K562 (cell line): ENCODE data around the gene S100A2.

Experiments used
- ATF3 ChIP-seq, 2 experiments: fragments of 450-650 bp in 1 of 2; sonication (generic) in 1 of 2; formaldehyde crosslinking in 1 of 2; IDR thresholded peaks in 1 of 2; conservative IDR thresholded peaks in 1 of 2; 2 replicates each; pipeline versions ENCODE4 v1.6.1 to v1.8.1; 2016 to 2023; ENCODE audit warnings: mild to moderate bottlenecking in 2 of 2, moderate library complexity in 2 of 2, inconsistent platforms in 1 of 2, missing genetic modification reagents in 1 of 2
- BHLHE40 ChIP-seq: IDR thresholded peaks from 2 replicates; pipeline ENCODE4 v1.6.1; 2011; ENCODE audit warnings: low read length, improper control_type of control experiment
- CHD7 ChIP-seq: fragments of 200-600 bp; sonication (generic); IDR thresholded peaks from one replicate; pipeline ENCODE4 v1.6.1; 2012; ENCODE audit warnings: mild to moderate bottlenecking, low read depth, low read length, inconsistent platforms
- CTCF ChIP-seq, 3 experiments: IDR thresholded peaks in 2 of 3; conservative IDR thresholded peaks in 1 of 3; 2 replicates each; pipeline ENCODE4 v1.5.1; 2011 to 2012; ENCODE audit warnings: low read length in 3 of 3, mild to moderate bottlenecking in 3 of 3, control low read depth in 2 of 3, improper control_type of control experiment in 1 of 3, inconsistent platforms in 1 of 3, low read depth in 1 of 3, mixed read lengths in 1 of 3, moderate library complexity in 1 of 3; ENCODE audit not compliant: insufficient read depth in 2 of 3
- ETV6 ChIP-seq, 3 experiments: fragments of 150-350 bp in 1 of 3; sonication (generic) in 1 of 3; formaldehyde crosslinking in 1 of 3; IDR thresholded peaks; 2 replicates each; pipeline versions ENCODE4 v1.6.1 to v1.8.0; 2014 to 2022; ENCODE audit warnings: borderline replicate concordance in 2 of 3, low read depth in 2 of 3, antibody characterized with exemption in 1 of 3, low read length in 1 of 3, mild to moderate bottlenecking in 1 of 3, missing genetic modification reagents in 1 of 3
- IRF2 ChIP-seq: sonication (generic); formaldehyde crosslinking; IDR thresholded peaks from 2 replicates; pipeline ENCODE4 v1.8.1; 2022; ENCODE audit warnings: mild to moderate bottlenecking, missing genetic modification reagents
- NFIC ChIP-seq: fragments of 450-650 bp; IDR thresholded peaks from 2 replicates; pipeline ENCODE4 v1.6.1; 2017; ENCODE audit warnings: mild to moderate bottlenecking, inconsistent platforms
- POLR2A ChIP-seq: fragments of 450-650 bp; conservative IDR thresholded peaks from 2 replicates; pipeline ENCODE4 v1.6.1; 2016
- RAD21 ChIP-seq, 2 experiments: fragments of 250-450 bp in 1 of 2; fragments of 450-650 bp in 1 of 2; sonication (Bioruptor Pico) in 1 of 2; formaldehyde crosslinking in 1 of 2; IDR thresholded peaks in 1 of 2; conservative IDR thresholded peaks in 1 of 2; 2 replicates each; pipeline versions ENCODE4 v1.4.0 to v1.8.0; 2020 to 2022; ENCODE audit warnings: mild to moderate bottlenecking in 2 of 2, moderate library complexity in 1 of 2
- SMAD1 ChIP-seq: fragments of 150-350 bp; IDR thresholded peaks from 2 replicates; pipeline ENCODE4 v1.6.1; 2014; ENCODE audit warnings: low read length, low read depth; ENCODE audit not compliant: partially characterized antibody
- SPI1 ChIP-seq: IDR thresholded peaks from 2 replicates; pipeline ENCODE4 v1.6.1; 2011; ENCODE audit warnings: low read depth, low read length, control low read depth, borderline replicate concordance
- XRCC3 ChIP-seq: fragments of 450-650 bp; IDR thresholded peaks from 2 replicates; pipeline ENCODE4 v1.6.1; 2017; ENCODE audit warnings: mild to moderate bottlenecking, moderate library complexity
- ZBTB33 ChIP-seq: sonication (generic); formaldehyde crosslinking; IDR thresholded peaks from 2 replicates; pipeline ENCODE4 v1.8.1; 2023; ENCODE audit warnings: mild to moderate bottlenecking, missing genetic modification reagents

- TF ChIP-seq SPI1 = no peak
- TF ChIP-seq RAD21 (CRISPR knock-in tag; conservative IDR thresholded peaks at IDR 0.05 in 1 of 2, IDR thresholded peaks at IDR 0.05 in 1 of 2) = no peak
- TF ChIP-seq BHLHE40 = no peak
- TF ChIP-seq ZBTB33 = no peak
- no peak for TF ChIP-seq IRF2 (CRISPR knock-in tag)
- no peak for TF ChIP-seq ETV6 (IDR thresholded peaks at IDR 0.05; ENCODE audit: borderline replicate concordance in 1 of 2, low read depth in 2 of 2, low read length in 1 of 2)
- TF ChIP-seq ETV6 (CRISPR knock-in tag; IDR thresholded peaks at IDR 0.05; ENCODE audit: borderline replicate concordance) = no peak
- no peak for TF ChIP-seq POLR2A
- no peak for TF ChIP-seq CTCF (IDR thresholded peaks at IDR 0.05 in 2 of 3, conservative IDR thresholded peaks at IDR 0.05 in 1 of 3; ENCODE audit: insufficient read depth in 2 of 3, low read depth in 1 of 3, low read length in 3 of 3)
- TF ChIP-seq SMAD1 = no peak
- no peak for TF ChIP-seq NFIC
- no peak for TF ChIP-seq ATF3 (IDR thresholded peaks at IDR 0.05)
- no peak for TF ChIP-seq ATF3 (CRISPR knock-in tag; conservative IDR thresholded peaks at IDR 0.05)
- no peak for TF ChIP-seq CHD7
- TF ChIP-seq XRCC3 = no peak
Measured at GRCh38 chr1:153602749-153603148, 37.1 kb upstream of the S100A2 start.
